Measurements from ENCODE around the gene EPAS1.

EPAS1 gene

DNA sequence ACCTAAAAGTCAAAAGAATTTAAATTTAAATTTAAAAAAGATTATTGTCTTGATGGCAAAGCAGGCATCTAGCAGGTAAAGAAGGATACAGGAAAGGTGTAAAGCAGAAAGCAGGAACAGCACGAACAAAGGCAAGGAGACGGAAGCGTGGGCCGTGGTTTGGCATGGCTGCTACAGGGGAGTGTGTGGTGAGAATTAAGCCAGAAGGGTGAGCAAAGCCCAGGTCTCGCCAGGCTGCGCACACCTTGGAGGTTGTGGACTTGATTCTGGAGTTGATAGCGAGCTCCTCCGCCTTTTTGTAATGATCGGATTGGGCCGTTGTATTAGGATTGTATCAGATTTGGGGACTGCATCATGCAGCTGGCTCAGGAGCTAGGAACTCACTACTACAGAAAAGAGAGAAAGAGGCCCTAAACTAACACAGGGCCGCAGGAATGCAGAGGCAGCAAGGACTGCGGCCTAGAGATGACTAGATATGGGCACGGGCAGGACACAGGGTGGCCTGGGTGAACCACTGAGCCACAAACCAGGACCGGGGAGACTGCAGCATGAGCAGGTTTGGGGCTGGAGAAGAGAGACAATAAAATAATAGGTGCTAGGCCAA is 110.7 kb downstream of the EPAS1 start:
- no peak overlapping the region for H3K4me3 ChIP-seq (ENCODE audit: severe bottlenecking)
- TF ChIP-seq, protein P1, sequence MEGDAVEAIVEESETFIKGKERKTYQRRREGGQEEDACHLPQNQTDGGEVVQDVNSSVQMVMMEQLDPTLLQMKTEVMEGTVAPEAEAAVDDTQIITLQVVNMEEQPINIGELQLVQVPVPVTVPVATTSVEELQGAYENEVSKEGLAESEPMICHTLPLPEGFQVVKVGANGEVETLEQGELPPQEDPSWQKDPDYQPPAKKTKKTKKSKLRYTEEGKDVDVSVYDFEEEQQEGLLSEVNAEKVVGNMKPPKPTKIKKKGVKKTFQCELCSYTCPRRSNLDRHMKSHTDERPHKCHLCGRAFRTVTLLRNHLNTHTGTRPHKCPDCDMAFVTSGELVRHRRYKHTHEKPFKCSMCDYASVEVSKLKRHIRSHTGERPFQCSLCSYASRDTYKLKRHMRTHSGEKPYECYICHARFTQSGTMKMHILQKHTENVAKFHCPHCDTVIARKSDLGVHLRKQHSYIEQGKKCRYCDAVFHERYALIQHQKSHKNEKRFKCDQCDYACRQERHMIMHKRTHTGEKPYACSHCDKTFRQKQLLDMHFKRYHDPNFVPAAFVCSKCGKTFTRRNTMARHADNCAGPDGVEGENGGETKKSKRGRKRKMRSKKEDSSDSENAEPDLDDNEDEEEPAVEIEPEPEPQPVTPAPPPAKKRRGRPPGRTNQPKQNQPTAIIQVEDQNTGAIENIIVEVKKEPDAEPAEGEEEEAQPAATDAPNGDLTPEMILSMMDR (IDR thresholded peaks at IDR 0.05; ENCODE audit: poor library complexity, severe bottlenecking): no peak
- no peaks in the 10 kb centered on the region for H3K36me3 ChIP-seq (ENCODE audit: low read depth)
- peak overlapping the region; percentile 72 for H3K27ac ChIP-seq (ENCODE audit: poor library complexity, severe bottlenecking)
- peaks cover 30% of the 10 kb centered on the region for H3K4me1 ChIP-seq (ENCODE audit: insufficient read depth, poor library complexity, severe bottlenecking)
- no peak for DNase-seq (ENCODE audit: low spot score)
- no peaks in the 10 kb centered on the region for H3K27me3 ChIP-seq (ENCODE audit: insufficient read depth, poor library complexity, severe bottlenecking)
- H3K9me3 ChIP-seq (ENCODE audit: severe bottlenecking): no peaks in the 10 kb centered on the region
- ATAC-seq (ENCODE audit: low read depth): no peak

DNA sequence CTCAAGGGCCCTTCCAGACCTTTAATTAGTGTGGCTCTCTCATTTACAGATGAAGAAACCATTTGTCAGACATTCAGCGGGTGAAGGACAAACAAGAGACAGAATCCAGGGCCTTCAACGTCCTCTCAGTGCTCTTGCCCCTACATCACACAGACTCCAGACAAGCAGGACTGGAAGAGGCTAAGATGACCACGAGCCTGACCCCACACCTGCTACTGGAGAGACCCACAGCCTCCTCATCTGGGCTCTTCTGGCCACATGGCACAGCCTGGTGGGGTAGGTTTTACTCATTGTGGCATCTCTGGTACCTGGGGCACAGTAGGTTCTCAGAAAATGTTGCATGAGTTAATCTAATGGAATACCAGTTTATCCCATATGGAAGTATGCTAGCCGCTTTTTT is 112.5 kb downstream of the EPAS1 start:
- Histone ChIP-seq H3K27me3 (ENCODE audit: insufficient read depth, poor library complexity, severe bottlenecking) (no peaks in the 10 kb centered on the region), H3K4me3 (ENCODE audit: severe bottlenecking) (no peak overlapping the region), H3K36me3 (ENCODE audit: low read depth) (no peaks in the 10 kb centered on the region), H3K27ac (ENCODE audit: poor library complexity, severe bottlenecking) (peak overlapping the region; percentile 72), H3K4me1 (ENCODE audit: insufficient read depth, poor library complexity, severe bottlenecking) (peaks cover 30% of the 10 kb centered on the region), H3K9me3 (ENCODE audit: severe bottlenecking) (no peaks in the 10 kb centered on the region)
- no peak for ATAC-seq (ENCODE audit: low read depth)
- TF ChIP-seq, protein P1 (IDR thresholded peaks at IDR 0.05; ENCODE audit: poor library complexity, severe bottlenecking): no peak
- DNase-seq (ENCODE audit: low spot score): no peak

DNA sequence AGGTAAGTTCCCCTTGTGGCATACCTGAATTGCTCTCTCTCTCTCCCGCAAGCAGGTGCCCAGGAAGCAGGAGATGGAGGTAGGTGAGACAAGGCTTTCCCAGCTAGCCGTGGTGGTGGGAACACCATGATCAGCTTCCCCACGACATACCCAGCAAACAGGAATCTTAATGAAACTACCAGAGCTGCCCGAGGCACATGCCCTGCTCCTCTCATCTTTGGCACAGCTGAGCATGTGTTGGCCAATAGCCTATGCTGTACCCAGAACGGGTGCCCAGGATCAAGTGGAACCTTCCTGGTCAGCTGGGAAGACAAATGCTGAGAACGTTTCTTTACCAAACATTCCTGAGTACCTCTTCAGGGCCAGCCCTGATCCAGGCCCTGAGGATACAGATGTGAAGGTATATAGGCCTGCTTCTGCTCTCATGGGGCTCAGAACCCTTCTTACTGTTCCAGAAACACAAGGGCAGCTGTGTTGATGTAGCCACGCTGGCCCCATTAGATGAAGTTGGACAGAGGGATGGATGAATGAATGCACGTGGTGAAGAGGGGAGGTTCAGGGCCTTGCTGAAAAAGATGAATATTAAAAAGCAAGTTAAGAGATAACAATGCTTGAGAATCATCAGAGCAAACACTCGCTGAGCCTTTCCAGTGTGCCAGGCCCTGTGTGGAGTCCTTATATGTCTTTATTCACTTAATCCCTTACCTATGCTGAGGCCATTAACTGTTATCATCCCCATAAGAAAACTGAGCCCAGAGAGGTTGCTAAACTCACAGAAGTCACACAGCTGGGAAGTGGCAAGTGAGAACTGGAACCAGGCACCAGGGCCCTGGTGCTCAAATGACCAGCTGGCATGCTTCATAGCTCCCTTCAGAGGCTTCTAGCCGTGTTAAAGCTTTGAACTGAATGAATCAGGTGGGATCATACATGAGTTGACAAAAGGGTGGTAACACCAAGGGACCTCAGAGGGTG is 113.4 kb downstream of the EPAS1 start:
- peak overlapping the region; percentile 72 for H3K27ac ChIP-seq (ENCODE audit: poor library complexity, severe bottlenecking)
- no peaks in the 10 kb centered on the region for H3K36me3 ChIP-seq (ENCODE audit: low read depth)
- no peak for DNase-seq (ENCODE audit: low spot score)
- ATAC-seq (ENCODE audit: low read depth): no peak
- H3K27me3 ChIP-seq (ENCODE audit: insufficient read depth, poor library complexity, severe bottlenecking): no peaks in the 10 kb centered on the region
- peaks cover 30% of the 10 kb centered on the region for H3K4me1 ChIP-seq (ENCODE audit: insufficient read depth, poor library complexity, severe bottlenecking)
- no peak overlapping the region for H3K4me3 ChIP-seq (ENCODE audit: severe bottlenecking)
- TF ChIP-seq, protein P1 (IDR thresholded peaks at IDR 0.05; ENCODE audit: poor library complexity, severe bottlenecking): no peak
- no peaks in the 10 kb centered on the region for H3K9me3 ChIP-seq (ENCODE audit: severe bottlenecking)

DNA sequence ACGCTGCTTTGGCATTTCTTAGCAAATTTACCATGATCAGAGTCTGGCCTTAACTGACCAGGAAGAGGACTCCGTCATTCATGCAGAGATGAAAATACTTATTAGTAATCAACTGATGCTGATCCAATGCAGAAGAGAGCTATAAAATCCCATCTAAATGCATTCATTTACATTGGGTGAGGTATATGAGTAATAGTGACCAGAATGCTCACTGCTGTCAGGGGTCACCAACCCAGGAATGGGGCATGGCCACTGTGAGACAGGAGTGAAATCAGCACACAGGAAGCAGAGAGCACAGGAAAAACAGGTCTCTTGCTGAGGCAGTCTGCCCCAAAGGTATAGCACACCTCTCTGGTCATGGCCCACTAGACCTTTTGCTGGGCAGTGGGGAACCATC is 114.0 kb downstream of the EPAS1 start:
- ATAC-seq (ENCODE audit: low read depth) (peak; percentile 33; the same call in 2 of the 3 replicates), DNase-seq (ENCODE audit: low spot score) (no peak)
- TF ChIP-seq, protein P1 (IDR thresholded peaks at IDR 0.05; ENCODE audit: poor library complexity, severe bottlenecking): no peak
- Histone ChIP-seq H3K4me1 (ENCODE audit: insufficient read depth, poor library complexity, severe bottlenecking) (peaks cover 30% of the 10 kb centered on the region), H3K36me3 (ENCODE audit: low read depth) (no peaks in the 10 kb centered on the region), H3K27ac (ENCODE audit: poor library complexity, severe bottlenecking) (peak overlapping the region; percentile 31), H3K4me3 (ENCODE audit: severe bottlenecking) (no peak overlapping the region), H3K9me3 (ENCODE audit: severe bottlenecking) (peaks cover 3% of the 10 kb centered on the region), H3K27me3 (ENCODE audit: insufficient read depth, poor library complexity, severe bottlenecking) (no peaks in the 10 kb centered on the region)

Measured in RWPE2 (cell line).